Activated naive CD4-positive, alpha-beta T cell treated with anti-CD3 and anti-CD28 coated beads, Interleukin-2, amount 50 U/mL, for 24 hours (primary cell): ENCODE data around the gene TNFAIP2.

ENCODE experiments used
- H3K27ac Mint-ChIP-seq: one replicate; pipeline ENCODE4 v1.8.0; 2021; ENCODE audit warnings: mild to moderate bottlenecking, mixed read lengths
- H3K27me3 Mint-ChIP-seq: one replicate; pipeline ENCODE4 v1.8.0; 2021; ENCODE audit warnings: mixed read lengths
- H3K36me3 Mint-ChIP-seq: one replicate; pipeline ENCODE4 v1.8.0; 2021; ENCODE audit warnings: mixed read lengths
- H3K4me1 Mint-ChIP-seq: one replicate; pipeline ENCODE4 v1.8.0; 2021; ENCODE audit warnings: mixed read lengths
- H3K4me3 Mint-ChIP-seq: one replicate; pipeline ENCODE4 v1.8.0; 2021; ENCODE audit warnings: mild to moderate bottlenecking, mixed read lengths
- H3K9me3 Mint-ChIP-seq: one replicate; pipeline ENCODE4 v1.8.0; 2021; ENCODE audit warnings: mixed read lengths

The TNFAIP2 gene

DNA sequence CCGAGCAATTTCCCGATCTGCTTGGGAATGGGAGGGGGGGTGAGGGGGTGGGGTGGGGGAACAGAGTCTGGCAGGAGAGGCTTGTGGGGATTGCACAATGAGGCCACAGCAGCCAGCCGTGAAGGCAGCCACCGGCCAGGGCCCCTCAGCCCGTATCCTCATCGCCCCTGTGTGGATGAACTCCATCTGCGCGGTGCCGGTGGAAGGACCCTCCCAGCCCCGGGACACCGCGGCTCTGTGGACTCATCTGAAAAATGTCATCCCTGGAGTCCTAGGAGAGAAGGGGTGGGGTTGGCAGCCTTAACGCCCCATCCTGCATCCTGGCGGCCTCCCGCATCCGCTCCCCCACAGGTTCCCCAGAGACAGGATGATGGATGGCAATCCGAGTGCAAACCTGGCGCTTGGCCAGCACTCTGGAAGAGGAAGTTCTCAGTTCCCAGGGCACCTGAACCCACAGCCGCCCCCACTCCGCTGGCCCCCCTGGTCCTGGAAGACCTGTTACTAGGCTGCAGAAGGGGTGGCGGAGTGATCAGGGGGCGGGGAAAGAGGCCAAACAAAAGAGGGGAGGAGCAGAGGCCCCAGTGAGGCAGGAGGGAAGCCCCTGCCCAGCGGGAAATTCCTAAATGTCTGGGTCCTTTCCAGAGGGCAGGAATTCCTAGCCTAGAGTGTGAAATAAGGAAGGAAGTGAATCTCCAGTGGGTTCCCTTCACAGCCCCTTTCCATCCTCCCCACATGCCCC, 1.2 kb upstream of the TNFAIP2 start:
- H3K4me3 Mint-ChIP-seq: no peak overlapping the region
- H3K4me1 Mint-ChIP-seq: no peaks in the 10 kb centered on the region
- no peaks in the 10 kb centered on the region for H3K36me3 Mint-ChIP-seq
- H3K27me3 Mint-ChIP-seq: peaks cover 14% of the 10 kb centered on the region
- no peak overlapping the region for H3K27ac Mint-ChIP-seq
- H3K9me3 Mint-ChIP-seq: no peaks in the 10 kb centered on the region

DNA sequence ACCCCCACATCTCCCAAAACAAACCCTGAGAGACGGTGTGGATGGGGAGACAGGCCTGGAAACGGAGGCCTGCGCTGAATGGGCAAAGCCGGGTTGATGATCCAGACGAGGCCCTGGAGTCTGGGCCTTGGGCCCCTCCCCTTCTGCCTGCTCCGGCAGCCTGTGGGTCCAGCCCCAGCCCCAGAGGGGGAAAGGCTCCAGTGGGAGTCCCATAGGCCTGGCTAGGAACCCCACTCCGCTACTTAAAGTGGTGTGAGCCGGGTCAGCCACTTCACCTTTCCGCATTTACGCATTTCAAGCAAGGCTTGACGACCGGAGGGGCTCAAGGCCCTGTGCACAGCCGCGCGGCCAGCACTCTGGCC, 695 bp upstream of the TNFAIP2 start:
- H3K4me1 Mint-ChIP-seq: no peaks in the 10 kb centered on the region
- H3K4me3 Mint-ChIP-seq: no peak overlapping the region
- peaks cover 14% of the 10 kb centered on the region for H3K27me3 Mint-ChIP-seq
- no peaks in the 10 kb centered on the region for H3K9me3 Mint-ChIP-seq
- H3K36me3 Mint-ChIP-seq: no peaks in the 10 kb centered on the region
- H3K27ac Mint-ChIP-seq: no peak overlapping the region

DNA sequence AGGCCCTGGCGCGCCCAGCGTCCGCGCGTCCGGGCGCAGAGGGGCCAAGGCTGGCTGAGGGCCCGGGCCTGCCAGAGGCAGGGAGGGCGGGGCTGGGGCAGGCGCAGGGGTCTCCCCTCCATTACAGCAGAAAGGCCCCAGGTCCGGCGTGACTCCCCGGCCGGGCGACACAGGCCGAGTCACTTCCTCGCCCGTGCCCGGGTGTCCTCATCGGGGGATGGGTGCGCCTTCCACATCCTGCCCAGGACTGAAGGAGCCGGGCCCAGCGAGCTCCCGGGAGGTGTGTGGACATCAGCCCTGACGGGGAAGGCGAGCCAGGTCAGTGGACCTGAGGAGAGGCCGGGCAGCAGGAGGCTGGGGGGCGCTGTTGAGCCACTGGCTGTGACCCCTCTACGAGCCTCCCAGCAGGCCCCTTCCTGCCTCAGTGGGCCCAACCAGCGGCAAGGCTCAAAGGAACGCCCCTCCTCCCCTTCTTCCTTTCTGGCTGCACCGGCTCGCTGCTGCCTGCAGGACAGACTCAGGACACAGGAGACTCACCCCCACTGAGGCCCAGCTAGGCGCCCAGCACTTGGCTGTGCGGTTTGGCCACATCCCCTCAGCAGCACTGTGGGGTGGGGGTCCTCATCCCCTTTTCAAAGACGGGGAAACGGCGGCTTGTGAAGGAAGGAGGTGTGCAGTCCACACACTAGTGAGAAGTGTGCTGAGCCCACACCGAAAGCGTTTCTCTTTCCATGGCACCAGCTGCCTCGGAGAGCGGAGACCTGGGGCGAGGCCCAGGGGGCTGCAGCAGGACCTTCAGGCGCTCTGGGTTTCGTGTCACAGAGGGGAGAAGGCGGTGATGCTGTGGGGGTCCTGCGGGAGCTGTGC, 606 bp downstream of the TNFAIP2 start:
- Mint-ChIP-seq H3K27ac (no peak overlapping the region), H3K27me3 (peaks cover 14% of the 10 kb centered on the region), H3K4me1 (no peaks in the 10 kb centered on the region), H3K4me3 (no peak overlapping the region), H3K36me3 (no peaks in the 10 kb centered on the region), H3K9me3 (no peaks in the 10 kb centered on the region)

DNA sequence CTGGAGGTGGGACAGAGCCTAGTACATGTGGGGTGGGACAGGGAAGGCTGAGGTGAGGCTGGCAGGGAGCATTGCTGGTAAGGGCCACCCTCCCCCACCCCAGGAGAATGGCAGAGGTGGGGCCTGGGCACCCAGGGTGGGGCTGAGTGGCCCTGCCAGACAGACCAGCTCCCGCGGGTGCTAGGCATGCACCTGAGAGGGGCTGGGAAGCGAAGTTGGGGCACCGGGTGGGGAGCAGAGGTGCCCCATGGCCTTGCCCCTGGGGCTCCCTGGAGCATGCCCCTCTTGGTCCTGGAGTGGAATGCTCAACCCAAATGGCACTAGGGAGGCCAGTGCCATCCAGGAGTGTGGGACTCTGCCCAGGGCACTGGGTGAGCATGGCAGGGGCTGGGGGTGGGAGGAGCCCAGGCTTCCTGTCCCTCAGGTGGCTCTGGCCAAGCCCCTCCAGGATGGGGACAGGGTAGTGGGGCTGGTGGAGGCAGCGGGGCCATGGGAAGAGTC, 1.3 kb downstream of the TNFAIP2 start:
- H3K27ac Mint-ChIP-seq: no peak overlapping the region
- no peaks in the 10 kb centered on the region for H3K4me1 Mint-ChIP-seq
- H3K4me3 Mint-ChIP-seq: no peak overlapping the region
- H3K9me3 Mint-ChIP-seq: no peaks in the 10 kb centered on the region
- peaks cover 14% of the 10 kb centered on the region for H3K27me3 Mint-ChIP-seq
- no peaks in the 10 kb centered on the region for H3K36me3 Mint-ChIP-seq

DNA sequence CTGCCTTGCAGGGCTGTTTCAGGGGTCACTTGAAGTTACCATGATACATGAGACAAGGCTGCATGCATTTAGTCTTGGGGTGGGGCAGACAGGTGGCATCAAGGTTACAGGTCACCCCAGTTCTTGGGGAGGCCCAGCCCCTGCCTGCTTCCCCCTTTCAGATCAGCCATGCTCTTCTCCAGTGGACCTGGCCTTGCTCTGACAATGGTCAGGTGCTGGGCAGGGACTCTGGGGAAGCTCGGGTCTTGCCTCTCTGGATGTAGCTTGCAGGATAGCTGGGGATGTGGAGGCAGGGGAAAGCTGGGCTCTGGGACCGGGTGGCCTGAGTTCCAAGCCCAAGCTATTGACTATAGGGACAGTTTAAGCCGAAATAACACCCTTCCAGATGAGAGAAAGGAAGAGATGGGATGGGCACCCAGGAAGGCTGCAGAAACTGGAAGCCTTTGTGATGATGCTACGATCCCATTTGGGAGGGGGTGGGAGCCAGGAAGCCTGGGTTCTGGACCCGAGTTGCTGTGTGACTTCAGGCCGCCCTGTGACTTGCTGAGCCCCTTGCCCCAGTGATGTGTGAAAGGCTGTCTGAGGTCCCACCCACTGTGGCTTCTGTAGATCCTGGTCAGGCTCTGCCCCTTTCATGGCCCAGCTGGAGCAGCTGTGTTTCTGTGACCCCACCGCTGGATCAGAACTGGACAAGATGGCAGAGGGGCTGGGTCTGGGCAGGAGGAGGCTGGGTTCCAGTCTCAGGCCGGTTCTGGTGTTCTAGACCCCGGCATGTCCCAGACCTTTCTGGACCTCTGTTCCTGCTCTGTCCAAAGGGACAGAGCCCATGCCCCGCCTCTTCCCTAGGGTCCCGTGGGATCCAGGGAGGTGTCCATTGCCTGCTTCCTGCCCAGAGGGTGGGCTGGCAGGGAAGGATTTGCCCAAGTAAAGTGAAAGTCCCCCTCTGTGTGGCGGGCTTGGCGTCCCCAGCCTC, 2.1 kb downstream of the TNFAIP2 start:
- Mint-ChIP-seq H3K4me3 (no peak overlapping the region), H3K4me1 (no peaks in the 10 kb centered on the region), H3K36me3 (no peaks in the 10 kb centered on the region), H3K27ac (no peak overlapping the region), H3K9me3 (no peaks in the 10 kb centered on the region), H3K27me3 (peaks cover 11% of the 10 kb centered on the region)

DNA sequence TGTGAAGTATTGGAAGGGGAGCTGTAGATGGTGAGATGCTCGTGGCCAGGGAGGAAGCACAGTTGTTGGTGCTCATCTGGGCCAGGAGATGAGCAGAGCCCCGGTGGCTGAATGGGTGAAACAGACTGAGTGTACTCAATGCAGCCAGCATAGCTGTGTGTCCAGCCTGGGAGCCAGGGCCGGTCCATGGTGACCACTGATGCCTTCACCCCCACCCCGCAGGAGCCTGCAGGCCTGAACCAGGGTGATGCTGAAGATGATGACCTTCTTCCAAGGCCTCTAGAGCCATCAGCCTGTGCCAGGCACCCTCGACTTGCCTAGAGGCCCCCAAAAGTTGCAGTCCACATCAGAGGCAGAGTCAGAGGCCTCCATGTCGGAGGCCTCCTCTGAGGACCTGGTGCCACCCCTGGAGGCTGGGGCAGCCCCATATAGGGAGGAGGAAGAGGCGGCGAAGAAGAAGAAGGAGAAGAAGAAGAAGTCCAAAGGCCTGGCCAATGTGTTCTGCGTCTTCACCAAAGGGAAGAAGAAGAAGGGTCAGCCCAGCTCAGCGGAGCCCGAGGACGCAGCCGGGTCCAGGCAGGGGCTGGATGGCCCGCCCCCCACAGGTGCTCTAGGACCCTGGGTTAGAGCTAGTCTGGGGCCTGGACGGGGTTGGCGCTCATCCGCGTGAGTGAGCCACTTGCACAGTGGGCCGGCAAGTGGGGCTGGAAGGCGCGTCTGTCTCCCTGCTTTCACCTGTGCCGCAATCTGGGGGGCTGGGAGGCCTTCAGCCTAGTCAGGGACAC, 3.0 kb downstream of the TNFAIP2 start:
- Mint-ChIP-seq H3K36me3 (no peaks in the 10 kb centered on the region), H3K27ac (no peak overlapping the region), H3K9me3 (no peaks in the 10 kb centered on the region), H3K4me1 (no peaks in the 10 kb centered on the region), H3K27me3 (peaks cover 9% of the 10 kb centered on the region), H3K4me3 (no peak overlapping the region)

DNA sequence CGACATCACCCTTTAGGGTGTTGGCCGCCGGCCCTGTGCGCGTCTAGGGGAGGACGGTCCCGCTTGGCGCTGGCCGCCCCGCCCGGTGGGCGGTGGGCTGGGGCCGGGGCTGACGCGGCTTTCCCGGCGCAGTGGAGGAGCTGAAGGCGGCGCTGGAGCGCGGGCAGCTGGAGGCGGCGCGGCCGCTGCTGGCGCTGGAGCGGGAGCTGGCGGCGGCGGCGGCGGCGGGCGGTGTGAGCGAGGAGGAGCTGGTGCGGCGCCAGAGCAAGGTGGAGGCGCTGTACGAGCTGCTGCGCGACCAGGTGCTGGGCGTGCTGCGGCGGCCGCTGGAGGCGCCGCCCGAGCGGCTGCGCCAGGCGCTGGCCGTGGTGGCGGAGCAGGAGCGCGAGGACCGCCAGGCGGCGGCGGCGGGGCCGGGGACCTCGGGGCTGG, 3.6 kb downstream of the TNFAIP2 start:
- no peak overlapping the region for H3K27ac Mint-ChIP-seq
- H3K36me3 Mint-ChIP-seq: no peaks in the 10 kb centered on the region

DNA sequence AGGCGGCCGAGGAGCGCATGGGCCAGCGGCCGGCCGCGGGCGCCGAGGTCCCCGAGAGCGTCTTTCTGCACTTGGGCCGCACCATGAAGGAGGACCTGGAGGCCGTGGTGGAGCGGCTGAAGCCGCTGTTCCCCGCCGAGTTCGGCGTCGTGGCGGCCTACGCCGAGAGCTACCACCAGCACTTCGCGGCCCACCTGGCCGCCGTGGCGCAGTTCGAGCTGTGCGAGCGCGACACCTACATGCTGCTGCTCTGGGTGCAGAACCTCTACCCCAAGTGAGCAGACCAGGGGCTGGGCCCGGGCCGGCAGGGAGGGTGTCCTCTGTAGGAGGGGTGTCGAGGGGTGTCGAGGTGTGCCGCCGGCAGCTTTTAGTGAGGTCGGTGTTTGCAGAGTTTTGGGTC, 4.1 kb downstream of the TNFAIP2 start:
- Mint-ChIP-seq H3K4me1 (no peaks in the 10 kb centered on the region), H3K36me3 (no peaks in the 10 kb centered on the region), H3K27ac (no peak overlapping the region), H3K27me3 (peaks cover 4% of the 10 kb centered on the region), H3K4me3 (no peak overlapping the region), H3K9me3 (no peaks in the 10 kb centered on the region)

More for the DNA sequence above, 3.6 kb downstream of the TNFAIP2 start:
- H3K27me3 Mint-ChIP-seq: peaks cover 7% of the 10 kb centered on the region
- no peaks in the 10 kb centered on the region for H3K4me1 Mint-ChIP-seq
- no peaks in the 10 kb centered on the region for H3K9me3 Mint-ChIP-seq
- H3K4me3 Mint-ChIP-seq: no peak overlapping the region

DNA sequence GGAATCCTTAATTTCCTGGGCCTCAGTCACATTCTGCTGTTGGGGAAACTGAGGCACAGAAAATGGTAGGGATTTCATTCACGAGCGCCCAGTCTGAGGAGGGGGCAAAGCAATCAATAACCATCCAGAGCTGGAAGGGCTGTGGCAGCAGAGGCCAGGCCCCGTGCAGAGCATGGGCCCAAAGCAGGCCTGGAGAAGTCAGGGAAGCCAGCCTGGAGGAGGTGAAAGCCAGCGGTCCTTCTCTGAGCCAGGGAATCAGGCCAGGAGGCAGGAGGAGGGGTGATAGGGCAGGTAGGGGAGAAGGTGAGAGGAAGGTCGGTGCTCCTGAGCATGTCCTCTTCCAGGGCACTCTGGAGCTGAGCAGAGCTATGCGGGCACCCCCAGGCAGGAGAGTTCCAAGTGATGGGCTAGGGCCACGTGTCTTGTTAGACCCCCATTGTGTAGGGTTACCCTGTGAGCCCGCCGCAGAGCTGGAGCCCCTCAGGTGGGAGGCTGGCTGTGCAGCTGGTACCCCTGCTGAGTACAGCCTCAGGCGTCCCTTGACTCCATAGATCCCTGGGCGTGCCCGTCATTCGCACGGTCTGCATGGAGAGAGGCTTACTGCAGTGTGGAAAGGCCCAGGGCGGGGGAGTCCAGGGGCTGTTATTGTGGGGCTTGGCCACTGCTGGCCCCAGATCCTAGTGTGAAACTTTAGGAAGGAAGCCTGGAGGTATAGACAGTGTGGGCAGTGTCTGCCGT, 4.8 kb downstream of the TNFAIP2 start:
- Mint-ChIP-seq H3K4me1 (no peaks in the 10 kb centered on the region), H3K27me3 (peaks cover 4% of the 10 kb centered on the region), H3K36me3 (no peaks in the 10 kb centered on the region), H3K4me3 (no peak overlapping the region), H3K9me3 (no peaks in the 10 kb centered on the region), H3K27ac (no peak overlapping the region)

DNA sequence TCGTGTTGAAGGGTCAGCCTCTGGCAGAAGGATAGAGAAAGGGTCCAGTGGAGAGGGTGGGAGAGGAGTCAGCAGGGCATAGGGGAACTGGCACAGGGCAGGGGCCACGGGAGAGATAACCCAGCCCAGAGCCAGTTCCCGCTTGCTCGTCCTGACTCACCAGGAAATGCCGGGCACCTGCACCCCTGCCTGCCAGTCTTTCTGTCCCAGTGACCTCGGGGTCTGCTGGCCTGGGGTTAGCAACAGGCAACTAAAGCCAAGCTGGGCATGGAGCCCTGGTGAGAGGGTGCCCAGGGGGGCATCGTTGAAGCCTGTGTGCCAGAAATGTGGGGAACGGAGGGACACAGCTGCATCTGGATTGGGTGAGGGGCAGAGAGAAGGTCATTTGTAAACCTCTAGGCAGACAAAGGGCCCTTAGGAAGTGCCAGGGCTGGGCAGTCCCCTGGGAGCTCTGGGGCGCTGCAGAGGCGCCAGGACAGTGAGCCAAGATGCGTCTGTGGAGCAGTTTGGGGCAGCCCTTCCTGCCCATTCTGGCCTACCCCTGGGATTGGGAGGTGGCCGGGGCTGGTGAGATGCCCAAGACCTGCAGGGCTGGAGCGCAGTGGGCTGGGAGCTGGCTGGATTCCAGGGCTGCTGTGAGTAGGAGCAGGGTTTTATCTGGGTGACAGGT, 5.5 kb downstream of the TNFAIP2 start:
- Mint-ChIP-seq H3K36me3 (no peaks in the 10 kb centered on the region), H3K27ac (no peak overlapping the region), H3K27me3 (peaks cover 4% of the 10 kb centered on the region), H3K4me1 (no peaks in the 10 kb centered on the region), H3K9me3 (no peaks in the 10 kb centered on the region), H3K4me3 (no peak overlapping the region)

DNA sequence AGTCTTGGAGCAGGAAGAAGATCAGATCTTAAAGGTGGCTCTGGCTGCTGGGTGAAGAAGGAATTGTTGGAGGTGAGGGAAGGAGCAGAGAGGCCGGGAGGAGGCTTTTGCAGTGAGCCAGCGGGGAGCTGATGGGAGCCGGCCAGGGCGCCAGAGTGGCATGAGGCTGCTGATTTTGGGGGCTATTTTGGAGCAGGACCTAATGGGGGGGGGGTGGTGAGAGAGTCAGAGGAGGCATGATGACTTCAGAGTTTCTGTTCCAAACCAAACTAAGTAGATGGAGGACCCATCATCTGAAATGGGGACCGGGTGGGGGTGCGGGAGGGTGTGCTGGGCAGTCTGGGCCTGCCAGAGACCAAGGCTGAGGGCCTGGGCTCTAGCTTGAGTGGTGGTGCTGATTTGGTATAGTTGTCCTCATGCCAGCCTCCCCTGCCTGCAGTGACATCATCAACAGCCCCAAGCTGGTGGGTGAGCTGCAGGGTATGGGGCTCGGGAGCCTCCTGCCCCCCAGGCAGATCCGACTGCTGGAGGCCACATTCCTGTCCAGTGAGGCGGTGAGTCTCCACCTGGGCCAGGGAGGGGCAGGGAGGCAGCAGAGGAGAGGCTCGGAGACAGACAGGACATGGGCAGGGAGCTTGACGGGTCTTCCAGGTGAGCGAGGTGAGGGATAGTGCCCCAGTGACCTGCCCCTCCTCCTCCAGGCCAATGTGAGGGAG, 6.2 kb downstream of the TNFAIP2 start:
- H3K27ac Mint-ChIP-seq: no peak overlapping the region
- H3K4me1 Mint-ChIP-seq: no peaks in the 10 kb centered on the region
- no peaks in the 10 kb centered on the region for H3K9me3 Mint-ChIP-seq
- no peaks in the 10 kb centered on the region for H3K27me3 Mint-ChIP-seq
- no peaks in the 10 kb centered on the region for H3K36me3 Mint-ChIP-seq
- H3K4me3 Mint-ChIP-seq: no peak overlapping the region

DNA sequence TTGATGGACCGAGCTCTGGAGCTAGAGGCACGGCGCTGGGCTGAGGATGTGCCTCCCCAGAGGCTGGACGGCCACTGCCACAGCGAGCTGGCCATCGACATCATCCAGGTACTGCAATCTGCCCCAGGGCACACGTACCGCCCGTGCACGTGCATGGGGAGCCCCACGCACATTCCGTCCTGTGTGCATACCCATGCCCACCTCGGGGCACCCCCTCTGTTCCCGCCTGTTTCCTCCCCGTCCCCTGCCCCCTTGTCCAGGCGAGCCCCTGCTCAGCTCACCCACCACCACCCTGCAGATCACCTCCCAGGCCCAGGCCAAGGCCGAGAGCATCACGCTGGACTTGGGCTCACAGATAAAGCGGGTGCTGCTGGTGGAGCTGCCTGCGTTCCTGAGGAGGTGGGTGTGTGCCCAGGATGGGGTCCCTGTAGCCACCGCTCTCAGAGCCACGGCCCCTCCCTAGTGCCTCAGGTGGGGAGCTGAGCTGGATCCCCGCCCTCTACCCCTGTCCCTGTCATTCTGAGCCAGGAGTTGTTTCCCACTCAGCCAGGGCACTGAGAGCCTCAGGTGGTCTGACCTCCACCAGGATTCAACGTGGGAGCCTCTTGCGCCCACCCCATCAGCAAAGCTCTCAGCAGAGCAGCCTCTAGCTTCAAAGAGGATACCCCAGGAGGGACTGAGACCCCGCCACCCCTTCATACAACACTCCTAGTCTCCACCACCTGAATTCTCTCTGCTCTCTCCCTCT, 6.9 kb downstream of the TNFAIP2 start:
- Mint-ChIP-seq H3K4me1 (no peaks in the 10 kb centered on the region), H3K36me3 (no peaks in the 10 kb centered on the region), H3K9me3 (no peaks in the 10 kb centered on the region), H3K27ac (peak overlapping the region; percentile 82), H3K4me3 (no peak overlapping the region), H3K27me3 (no peaks in the 10 kb centered on the region)

DNA sequence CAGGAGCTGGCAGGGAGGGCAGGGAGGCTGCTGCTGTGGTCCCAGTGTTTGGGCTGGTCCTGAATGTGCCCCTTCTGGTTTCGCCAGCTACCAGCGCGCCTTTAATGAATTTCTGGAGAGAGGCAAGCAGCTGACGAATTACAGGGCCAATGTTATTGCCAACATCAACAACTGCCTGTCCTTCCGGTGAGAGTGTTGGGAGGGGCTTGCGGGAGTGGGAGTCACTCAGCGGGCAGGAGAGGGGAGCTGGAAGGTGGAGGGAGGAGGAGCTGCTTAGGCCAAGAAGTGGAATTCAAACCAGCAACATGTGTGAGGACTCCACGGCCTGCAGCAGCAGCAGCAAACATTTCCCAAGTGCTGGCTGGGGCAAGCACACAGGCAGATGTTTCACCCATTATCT, 7.7 kb downstream of the TNFAIP2 start:
- no peak overlapping the region for H3K27ac Mint-ChIP-seq
- H3K4me1 Mint-ChIP-seq: no peaks in the 10 kb centered on the region
- no peaks in the 10 kb centered on the region for H3K9me3 Mint-ChIP-seq
- H3K36me3 Mint-ChIP-seq: no peaks in the 10 kb centered on the region
- no peak overlapping the region for H3K4me3 Mint-ChIP-seq
- no peaks in the 10 kb centered on the region for H3K27me3 Mint-ChIP-seq
